Tongue (tissue), 2 donors: ENCODE measurements around the gene CLK4. TPM values are rescaled to one million over a fixed set of nuclear protein-coding genes. Genes with fewer than 3 reads are reported as not detected.

ENCODE experiments used
- DNase-seq: peaks from one replicate; pipeline ENCODE4 v3.0.0-alpha.2; 2015
- total RNA-seq: library from RNA; depleted of rRNA; stranded (reverse); fragments of >200 nt; gene quantifications from one replicate; pipeline ENCODE4 v1.2.3, GENCODE V29; 2014

The CLK4 gene
- total RNA-seq, 1 donor from 2014 or later = 45.3 TPM

GRCh38 chr5:178587763-178588611, 38.9 kb downstream of the CLK4 start:
- peak; percentile 48 for DNase-seq

- peak; percentile 27 for DNase-seq
These were observed 40.5 kb downstream of the CLK4 start for GRCh38 chr5:178586396-178586795.

DNA sequence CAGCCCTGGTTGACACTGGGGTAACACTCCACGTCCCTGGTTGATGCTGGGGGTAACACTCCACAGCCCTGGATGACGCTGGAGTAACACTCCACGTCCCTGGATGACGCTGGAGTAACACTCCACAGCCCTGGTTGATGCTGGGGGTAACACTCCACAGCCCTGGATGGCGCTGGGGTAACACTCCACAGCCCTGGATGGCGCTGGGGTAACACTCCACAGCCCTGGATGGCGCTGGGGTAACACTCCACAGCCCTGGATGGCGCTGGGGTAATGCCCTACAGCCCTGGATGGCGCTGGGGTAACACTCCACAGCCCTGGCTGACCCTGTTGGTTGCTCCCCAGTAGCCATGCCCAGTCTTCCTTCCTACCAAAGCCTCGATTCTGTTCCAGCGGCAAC, 41.4 kb downstream of the CLK4 start:
- DNase-seq = peak; percentile 60

- no peak for DNase-seq
These were observed 43.6 kb downstream of the CLK4 start for GRCh38 chr5:178583279-178583678.

GRCh38 chr5:178582291-178582690, 44.6 kb downstream of the CLK4 start:
- no peak for DNase-seq

DNA sequence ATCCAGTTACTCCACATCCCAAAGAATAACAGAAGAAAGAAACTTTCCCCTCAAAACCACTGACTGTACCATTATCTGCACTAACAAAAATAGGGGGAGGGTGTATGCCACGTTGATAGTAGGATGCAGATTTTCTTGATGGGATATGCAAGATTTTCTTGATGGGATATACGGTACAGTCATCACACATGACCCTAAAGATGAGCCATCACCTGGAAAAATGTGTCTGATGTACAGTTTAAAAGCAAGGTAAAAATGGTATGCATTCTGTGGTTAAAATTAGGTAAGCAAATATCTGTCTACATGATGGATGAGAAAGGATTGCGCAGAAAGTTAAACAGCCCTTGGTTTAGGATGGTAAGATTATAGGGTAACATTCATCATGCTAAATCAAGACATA, 45.2 kb downstream of the CLK4 start:
- DNase-seq = no peak

DNA sequence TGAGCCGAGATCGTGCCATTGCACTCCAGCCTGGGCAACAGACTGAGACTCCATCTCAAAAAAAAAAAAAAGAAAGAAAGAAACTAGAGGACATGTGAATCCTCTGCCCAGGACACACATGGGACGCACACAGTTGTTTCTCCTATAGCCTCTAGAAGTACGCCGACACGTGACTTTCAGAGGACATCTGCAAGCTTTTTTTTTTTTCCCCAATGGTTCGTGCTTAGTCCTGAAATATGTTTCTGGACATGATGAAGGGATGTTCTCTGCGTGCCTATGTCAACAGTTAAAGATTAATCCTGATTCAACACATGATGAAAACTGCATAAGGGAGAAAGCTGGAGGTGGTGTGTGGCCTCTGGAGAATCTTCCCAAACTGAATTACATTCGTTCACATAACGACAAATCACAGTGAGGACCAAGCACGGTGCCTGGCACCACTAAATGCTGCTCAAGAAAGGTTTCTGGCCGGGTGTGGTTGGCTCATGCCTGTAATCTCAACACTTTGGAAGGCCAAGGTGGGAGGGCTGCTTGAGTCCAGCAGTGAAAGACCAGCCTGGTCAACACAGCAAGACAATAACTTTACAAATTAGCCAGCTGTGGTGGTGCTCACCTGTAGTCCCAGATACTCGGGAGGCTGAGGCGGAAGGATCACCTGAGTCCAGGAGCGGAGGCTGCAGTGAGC, 46.4 kb downstream of the CLK4 start:
- DNase-seq = peak; percentile 20

DNA sequence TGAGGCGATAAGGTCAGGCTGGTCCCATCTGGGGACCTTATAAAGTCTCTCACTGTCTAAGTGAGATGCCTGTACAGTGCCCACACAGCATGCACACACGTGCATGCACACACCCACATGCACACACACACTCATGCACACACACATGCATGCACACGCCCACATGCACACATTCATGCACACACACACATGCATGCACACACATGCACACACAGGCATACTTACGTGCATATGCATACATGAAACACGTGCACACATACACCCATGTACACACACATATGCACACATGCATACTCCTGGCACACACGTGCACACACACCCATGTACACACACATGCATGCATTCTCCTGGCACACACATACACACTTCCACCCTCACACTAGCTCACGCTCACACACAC, 48.9 kb downstream of the CLK4 start:
- DNase-seq = no peak

- DNase-seq = no peak
These were observed 49.4 kb downstream of the CLK4 start for GRCh38 chr5:178577376-178577839.

GRCh38 chr5:178576591-178577351, 50.1 kb downstream of the CLK4 start:
- DNase-seq = peak; percentile 34

DNA sequence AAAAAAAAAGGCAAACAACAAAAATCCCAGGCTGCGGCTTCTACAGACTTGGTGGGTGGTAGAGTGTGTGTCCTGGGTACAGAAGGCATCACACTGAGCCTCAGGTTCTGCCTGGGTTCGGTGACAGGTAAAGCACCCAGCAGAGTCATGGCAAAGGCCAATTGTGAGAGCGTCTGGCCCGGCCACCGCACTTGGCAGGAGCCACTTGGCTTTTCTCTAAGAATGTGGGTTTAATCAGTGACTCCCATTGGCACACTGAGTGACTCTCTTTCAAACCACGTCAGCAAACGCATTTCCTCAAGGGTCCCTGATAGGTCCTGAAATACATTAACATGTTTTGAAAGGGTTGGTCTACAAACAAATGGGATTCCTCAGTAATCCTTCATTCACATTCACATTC, 53.6 kb downstream of the CLK4 start:
- no peak for DNase-seq

GRCh38 chr5:178572617-178573016, 54.2 kb downstream of the CLK4 start:
- no peak for DNase-seq

GRCh38 chr5:178569485-178569884, 57.4 kb downstream of the CLK4 start:
- no peak for DNase-seq

- peak; percentile 49 for DNase-seq
These were observed 61.9 kb downstream of the CLK4 start for GRCh38 chr5:178564811-178565550.

- peak; percentile 83 for DNase-seq
These were observed 62.5 kb downstream of the CLK4 start for GRCh38 chr5:178564397-178564796.

- DNase-seq = no peak
These were observed 63.2 kb downstream of the CLK4 start for GRCh38 chr5:178563621-178564020.

DNA sequence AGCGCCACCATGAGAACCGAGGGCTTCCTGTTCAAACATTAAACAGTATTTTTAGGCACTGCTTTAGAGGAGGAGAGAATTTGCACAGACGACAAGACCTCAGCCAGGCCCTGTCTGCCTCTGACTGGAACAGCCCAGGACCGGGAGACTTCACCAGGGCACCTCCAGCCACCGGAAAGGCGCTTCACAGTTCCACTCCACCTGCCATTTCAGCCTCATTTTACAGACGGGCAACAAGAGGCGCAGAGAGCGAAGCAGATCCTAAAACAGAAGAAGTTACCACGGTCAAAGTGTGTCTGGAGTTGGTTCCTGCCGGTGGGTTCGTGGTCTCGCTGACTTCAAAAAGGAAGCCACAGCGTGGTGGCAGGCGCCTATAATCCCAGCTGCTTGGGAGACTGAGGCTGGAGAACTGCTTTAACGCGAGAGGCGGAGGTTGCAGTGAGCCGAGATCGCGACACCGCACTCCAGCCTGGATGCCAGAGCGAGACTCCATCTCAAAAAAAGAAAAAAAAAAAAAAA, 65.0 kb downstream of the CLK4 start:
- no peak for DNase-seq

DNA sequence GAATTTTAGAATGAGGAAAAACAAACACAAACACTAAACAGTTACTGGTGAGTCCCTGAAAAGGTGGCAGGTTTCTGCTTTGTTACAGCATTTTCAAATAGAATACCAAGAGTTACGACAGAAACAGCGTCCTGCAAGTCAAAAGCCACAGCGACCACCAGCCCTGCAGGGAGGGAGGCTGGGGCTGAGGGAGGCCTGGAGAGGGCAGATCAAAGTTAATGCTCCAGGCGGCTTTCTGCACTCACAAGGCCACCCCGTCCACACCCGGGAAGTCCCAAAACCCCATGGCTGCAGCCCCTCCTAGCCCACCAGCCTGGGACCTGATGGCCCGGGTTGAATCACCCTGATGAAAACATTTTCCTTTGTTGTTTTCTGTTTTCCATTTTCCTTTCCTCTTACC, 65.9 kb downstream of the CLK4 start:
- DNase-seq = no peak

- DNase-seq = no peak
These were observed 69.4 kb downstream of the CLK4 start for GRCh38 chr5:178557416-178557815.

GRCh38 chr5:178555771-178556211, 71.1 kb downstream of the CLK4 start:
- no peak for DNase-seq

DNA sequence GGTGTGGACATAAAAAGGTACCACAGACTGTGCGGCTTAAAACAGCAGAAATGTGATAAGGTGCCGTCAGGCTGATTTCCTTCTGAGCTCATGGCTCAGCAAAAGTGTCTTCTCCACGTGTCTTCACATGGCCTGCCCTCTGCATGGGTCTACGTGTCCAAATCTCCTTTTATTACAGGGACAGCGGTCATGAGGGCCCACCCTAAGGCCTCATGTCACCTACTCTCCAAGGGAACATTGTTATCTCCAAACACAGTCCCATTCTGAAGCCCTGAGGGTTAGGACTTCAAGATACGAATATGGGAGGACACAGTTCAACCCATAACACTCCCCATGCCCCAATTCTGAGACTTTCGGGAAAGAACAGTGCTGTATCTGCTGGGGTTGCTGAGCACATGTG, 71.8 kb downstream of the CLK4 start:
- no peak for DNase-seq

- no peak for DNase-seq
These were observed 72.5 kb downstream of the CLK4 start for GRCh38 chr5:178554311-178554710.
